DOHH2 (cell line): ENCODE measurements around the gene PLS3.

Source experiments
- H3F3A ChIP-seq: fragments of 200-600 bp; sonication (generic), shearing (Covaris generic); 2 replicates; pipeline ENCODE4 v1.6.0; 2016; ENCODE audit warnings: antibody characterized with exemption, mild to moderate bottlenecking; ENCODE audit not compliant: control insufficient read depth, insufficient read depth
- H3K27ac ChIP-seq: fragments of 200-600 bp; sonication (generic); 2 replicates; pipeline ENCODE4 v1.5.1; 2014; ENCODE audit warnings: low read depth, mild to moderate bottlenecking, low read length, moderate library complexity
- H3K27me3 ChIP-seq: fragments of 200-600 bp; sonication (generic); 2 replicates; pipeline ENCODE4 v1.6.1; 2014; ENCODE audit warnings: mild to moderate bottlenecking, low read length, mixed read lengths; ENCODE audit not compliant: control insufficient read depth
- H3K36me3 ChIP-seq: fragments of 200-600 bp; sonication (generic); 2 replicates; pipeline ENCODE4 v1.6.1; 2014; ENCODE audit warnings: mild to moderate bottlenecking, low read length, moderate library complexity, mixed read lengths; ENCODE audit not compliant: control insufficient read depth
- H3K4me1 ChIP-seq: fragments of 200-600 bp; sonication (generic); 2 replicates; pipeline ENCODE4 v1.6.1; 2014; ENCODE audit warnings: mild to moderate bottlenecking, low read length, mixed read lengths; ENCODE audit not compliant: control insufficient read depth
- H3K4me2 ChIP-seq: fragments of 200-600 bp; sonication (generic); 2 replicates; pipeline ENCODE4 v1.6.0; 2014; ENCODE audit warnings: mild to moderate bottlenecking, low read length, moderate library complexity
- H3K4me3 ChIP-seq: fragments of 200-600 bp; sonication (generic); 2 replicates; pipeline ENCODE4 v1.5.1; 2014; ENCODE audit warnings: mild to moderate bottlenecking, low read length, mixed read lengths
- H3K79me2 ChIP-seq: fragments of 200-600 bp; sonication (generic); 2 replicates; pipeline ENCODE4 v1.6.1; 2014; ENCODE audit warnings: mild to moderate bottlenecking, low read length, mixed read lengths; ENCODE audit not compliant: control insufficient read depth
- H3K9me2 ChIP-seq: fragments of 200-600 bp; sonication (generic); replicated peaks from 2 replicates; pipeline ENCODE4 v1.6.1; 2014; ENCODE audit warnings: mild to moderate bottlenecking, low read length, mixed read lengths; ENCODE audit not compliant: control insufficient read depth
- H3K9me3 ChIP-seq: fragments of 200-600 bp; sonication (generic); 2 replicates; pipeline ENCODE4 v1.6.1; 2014; ENCODE audit warnings: antibody characterized with exemption, low read length, mixed read lengths; ENCODE audit not compliant: control insufficient read depth, insufficient read depth
- H4K20me1 ChIP-seq: fragments of 200-600 bp; sonication (generic); 2 replicates; pipeline ENCODE4 v1.6.0; 2014; ENCODE audit warnings: low read depth, mild to moderate bottlenecking, antibody characterized with exemption, low read length, moderate library complexity; ENCODE audit not compliant: control insufficient read depth, insufficient read depth
- CTCF ChIP-seq: fragments of 200-600 bp; sonication (generic); IDR thresholded peaks from one replicate; pipeline ENCODE4 v1.5.1; 2014; ENCODE audit warnings: antibody characterized with exemption, mild to moderate bottlenecking, low read depth, low read length; ENCODE audit not compliant: poor library complexity, severe bottlenecking
- EZH2phosphoT487 ChIP-seq: fragments of 200-600 bp; sonication (generic); IDR thresholded peaks from 2 replicates; pipeline ENCODE4 v1.6.1; 2017; ENCODE audit warnings: borderline replicate concordance, mild to moderate bottlenecking, antibody characterized with exemption, low read length, moderate library complexity, mixed read lengths

The PLS3 gene

GRCh38 chrX:115591856-115592842, 31.2 kb downstream of the PLS3 start:
- no peak overlapping the region for H3K27ac ChIP-seq
- H3K4me2 ChIP-seq: no peak overlapping the region

DNA sequence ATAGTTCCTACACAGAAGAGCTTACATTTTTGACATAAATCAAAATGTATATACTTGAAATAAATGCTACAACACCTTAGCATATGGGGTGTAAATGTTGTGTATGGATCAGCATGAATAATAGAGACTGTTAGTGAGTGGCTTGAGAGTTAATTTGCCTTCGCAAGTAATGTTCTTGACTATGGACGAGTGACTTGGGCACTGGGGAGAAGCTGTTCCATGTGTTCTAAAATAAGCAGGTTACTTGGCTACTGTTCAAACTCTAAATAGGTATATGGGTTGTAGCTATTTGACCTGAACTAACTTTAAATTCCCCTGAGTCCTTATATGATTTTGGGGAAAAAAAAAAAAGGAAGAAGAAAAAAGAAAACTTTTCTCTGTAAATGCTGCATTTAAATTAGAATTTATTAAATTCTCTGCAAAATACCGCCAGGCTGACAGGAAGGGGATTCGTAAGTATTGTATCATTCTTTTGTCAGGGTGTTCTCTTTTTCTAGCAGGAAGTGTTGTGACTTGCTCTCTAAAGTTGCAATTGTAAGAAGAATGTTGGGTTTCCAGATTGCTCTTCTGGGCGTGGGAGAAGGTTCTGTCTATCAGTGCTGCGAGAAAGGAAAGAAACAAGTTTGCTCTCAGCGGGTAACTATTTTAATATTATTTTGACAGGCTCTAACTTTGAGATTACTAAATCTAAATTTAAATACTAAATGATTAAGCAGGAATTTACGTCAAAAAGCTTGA, 32.2 kb downstream of the PLS3 start:
- Histone ChIP-seq H3K4me1 (no peaks in the 10 kb centered on the region), H3K4me2 (no peak overlapping the region), H4K20me1 (no peaks in the 10 kb centered on the region)

More at GRCh38 chrX:115591856-115592842, 31.2 kb downstream of the PLS3 start:
- no peaks in the 10 kb centered on the region for H3F3A ChIP-seq
- no peak for TF ChIP-seq CTCF
- no peak for TF ChIP-seq EZH2phosphoT487
- no peaks in the 10 kb centered on the region for H3K27me3 ChIP-seq
- no peaks in the 10 kb centered on the region for H3K4me1 ChIP-seq
- H3K9me2 ChIP-seq: no peaks in the 10 kb centered on the region
- H3K36me3 ChIP-seq: no peaks in the 10 kb centered on the region
- H4K20me1 ChIP-seq: no peaks in the 10 kb centered on the region
- no peak overlapping the region for H3K4me3 ChIP-seq
- H3K79me2 ChIP-seq: no peaks in the 10 kb centered on the region
- H3K9me3 ChIP-seq: no peaks in the 10 kb centered on the region

DNA sequence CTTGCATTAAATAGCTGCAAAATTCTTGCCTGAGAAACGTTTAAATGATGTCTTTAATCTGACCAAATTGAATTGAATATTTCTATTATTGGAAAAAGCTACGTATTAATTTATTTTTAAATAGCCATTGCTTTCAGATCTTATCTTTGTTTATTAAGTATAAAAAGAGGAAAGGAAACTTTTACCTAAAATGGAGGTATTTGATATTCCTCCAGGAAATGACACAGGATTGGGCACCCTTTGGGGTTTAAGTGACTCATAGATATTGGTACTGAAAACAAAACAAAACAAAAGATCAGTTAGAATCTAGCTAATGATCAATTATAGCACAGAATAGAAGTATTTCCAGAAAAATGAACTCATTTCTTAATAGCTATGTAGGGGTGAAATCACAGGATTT, 34.1 kb downstream of the PLS3 start:
- H3K4me2 ChIP-seq: no peak overlapping the region
- no peaks in the 10 kb centered on the region for H3K4me1 ChIP-seq
- H3K27me3 ChIP-seq: no peaks in the 10 kb centered on the region
- H3K9me2 ChIP-seq: no peaks in the 10 kb centered on the region
- no peaks in the 10 kb centered on the region for H4K20me1 ChIP-seq
- H3K36me3 ChIP-seq: no peaks in the 10 kb centered on the region
- no peaks in the 10 kb centered on the region for H3F3A ChIP-seq
- H3K9me3 ChIP-seq: no peaks in the 10 kb centered on the region
- H3K79me2 ChIP-seq: no peaks in the 10 kb centered on the region
- no peak overlapping the region for H3K27ac ChIP-seq
- no peak for TF ChIP-seq EZH2phosphoT487
- TF ChIP-seq CTCF: no peak
- no peak overlapping the region for H3K4me3 ChIP-seq

More for the DNA sequence above, 32.2 kb downstream of the PLS3 start:
- Histone ChIP-seq H3K27ac (no peak overlapping the region), H3F3A (no peaks in the 10 kb centered on the region), H3K79me2 (no peaks in the 10 kb centered on the region), H3K36me3 (no peaks in the 10 kb centered on the region), H3K9me3 (no peaks in the 10 kb centered on the region), H3K9me2 (no peaks in the 10 kb centered on the region), H3K4me3 (no peak overlapping the region), H3K27me3 (no peaks in the 10 kb centered on the region)
- TF ChIP-seq EZH2phosphoT487 (no peak), CTCF (no peak)
